T-helper 1 cell treated with Interleukin-12 subunit alpha and Interleukin-12 subunit beta and Interleukin-4 antibody, amounts not matched to agents 30 μg/mL and 1 μg/mL, for 36 hours (primary cell): ENCODE results near the gene BAK1.

Experiments
- H3K27ac Mint-ChIP-seq: one replicate; pipeline ENCODE4 v1.8.0; 2021; ENCODE audit warnings: mild to moderate bottlenecking, mixed read lengths
- H3K27me3 Mint-ChIP-seq: one replicate; pipeline ENCODE4 v1.8.0; 2021; ENCODE audit warnings: low read depth, mixed read lengths
- H3K36me3 Mint-ChIP-seq: one replicate; pipeline ENCODE4 v1.8.0; 2021; ENCODE audit warnings: low read depth, mixed read lengths
- H3K4me1 Mint-ChIP-seq: one replicate; pipeline ENCODE4 v1.8.0; 2021; ENCODE audit warnings: low read depth, mixed read lengths
- H3K4me3 Mint-ChIP-seq: one replicate; pipeline ENCODE4 v1.8.0; 2021; ENCODE audit warnings: mild to moderate bottlenecking, moderate library complexity, mixed read lengths
- H3K9me3 Mint-ChIP-seq: one replicate; pipeline ENCODE4 v1.8.0; 2021; ENCODE audit warnings: mixed read lengths

Gene BAK1

GRCh38 chr6:33585403-33586107 lies 5.5 kb upstream of the BAK1 start:
- Mint-ChIP-seq H3K27ac (peak overlapping the region; percentile 92), H3K4me1 (peaks cover 12% of the 10 kb centered on the region), H3K36me3 (no peaks in the 10 kb centered on the region), H3K4me3 (peak overlapping the region; percentile 69), H3K27me3 (no peaks in the 10 kb centered on the region), H3K9me3 (no peaks in the 10 kb centered on the region)

- Mint-ChIP-seq H3K9me3 (no peaks in the 10 kb centered on the region), H3K27me3 (no peaks in the 10 kb centered on the region), H3K4me3 (no peak overlapping the region), H3K36me3 (no peaks in the 10 kb centered on the region), H3K4me1 (peaks cover 17% of the 10 kb centered on the region), H3K27ac (peak overlapping the region; percentile 92)
Observed at GRCh38 chr6:33584700-33585402, 4.8 kb upstream of the BAK1 start.

- Mint-ChIP-seq H3K4me1 (peaks cover 18% of the 10 kb centered on the region), H3K27me3 (no peaks in the 10 kb centered on the region), H3K9me3 (no peaks in the 10 kb centered on the region), H3K27ac (peak overlapping the region; percentile 45), H3K4me3 (no peak overlapping the region), H3K36me3 (peaks cover 7% of the 10 kb centered on the region)
Observed at GRCh38 chr6:33583591-33584155, 3.6 kb upstream of the BAK1 start.

GRCh38 chr6:33581186-33581585 lies 1.1 kb upstream of the BAK1 start:
- H3K36me3 Mint-ChIP-seq = peaks cover 23% of the 10 kb centered on the region
- H3K27ac Mint-ChIP-seq = no peak overlapping the region
- H3K27me3 Mint-ChIP-seq = no peaks in the 10 kb centered on the region
- no peaks in the 10 kb centered on the region for H3K9me3 Mint-ChIP-seq
- no peak overlapping the region for H3K4me3 Mint-ChIP-seq
- H3K4me1 Mint-ChIP-seq = peaks cover 26% of the 10 kb centered on the region

- peak overlapping the region; percentile 98 for H3K4me3 Mint-ChIP-seq
Observed at GRCh38 chr6:33578588-33579011, 1.5 kb downstream of the BAK1 start.

GRCh38 chr6:33578164-33578563 lies 1.9 kb downstream of the BAK1 start:
- Mint-ChIP-seq H3K4me1 (peaks cover 25% of the 10 kb centered on the region), H3K9me3 (no peaks in the 10 kb centered on the region), H3K36me3 (peaks cover 43% of the 10 kb centered on the region), H3K27ac (peak overlapping the region; percentile 97), H3K4me3 (peak overlapping the region; percentile 98), H3K27me3 (no peaks in the 10 kb centered on the region)

More at GRCh38 chr6:33578588-33579011, 1.5 kb downstream of the BAK1 start:
- Mint-ChIP-seq H3K9me3 (no peaks in the 10 kb centered on the region), H3K36me3 (peaks cover 41% of the 10 kb centered on the region), H3K27me3 (no peaks in the 10 kb centered on the region), H3K4me1 (peaks cover 24% of the 10 kb centered on the region), H3K27ac (peak overlapping the region; percentile 97)

GRCh38 chr6:33577718-33578117 lies 2.4 kb downstream of the BAK1 start:
- peaks cover 43% of the 10 kb centered on the region for H3K36me3 Mint-ChIP-seq
- peak overlapping the region; percentile 45 for H3K27ac Mint-ChIP-seq
- H3K9me3 Mint-ChIP-seq = no peaks in the 10 kb centered on the region
- no peaks in the 10 kb centered on the region for H3K27me3 Mint-ChIP-seq
- H3K4me1 Mint-ChIP-seq = peaks cover 25% of the 10 kb centered on the region
- peak overlapping the region; percentile 98 for H3K4me3 Mint-ChIP-seq

GRCh38 chr6:33577106-33577535 lies 3.0 kb downstream of the BAK1 start:
- peak overlapping the region; percentile 45 for H3K27ac Mint-ChIP-seq
- H3K4me3 Mint-ChIP-seq = peak overlapping the region; percentile 48
- no peaks in the 10 kb centered on the region for H3K9me3 Mint-ChIP-seq
- H3K4me1 Mint-ChIP-seq = peaks cover 29% of the 10 kb centered on the region
- peaks cover 45% of the 10 kb centered on the region for H3K36me3 Mint-ChIP-seq
- H3K27me3 Mint-ChIP-seq = no peaks in the 10 kb centered on the region

GRCh38 chr6:33576668-33577067 lies 3.4 kb downstream of the BAK1 start:
- peak overlapping the region; percentile 48 for H3K4me3 Mint-ChIP-seq
- peak overlapping the region; percentile 38 for H3K27ac Mint-ChIP-seq
- H3K9me3 Mint-ChIP-seq = no peaks in the 10 kb centered on the region
- peaks cover 34% of the 10 kb centered on the region for H3K4me1 Mint-ChIP-seq
- no peaks in the 10 kb centered on the region for H3K27me3 Mint-ChIP-seq
- H3K36me3 Mint-ChIP-seq = peaks cover 50% of the 10 kb centered on the region

- no peaks in the 10 kb centered on the region for H3K27me3 Mint-ChIP-seq
- H3K9me3 Mint-ChIP-seq = no peaks in the 10 kb centered on the region
- H3K36me3 Mint-ChIP-seq = peaks cover 53% of the 10 kb centered on the region
- H3K4me1 Mint-ChIP-seq = peaks cover 41% of the 10 kb centered on the region
- peak overlapping the region; percentile 45 for H3K27ac Mint-ChIP-seq
- H3K4me3 Mint-ChIP-seq = no peak overlapping the region
Observed at GRCh38 chr6:33575211-33575610, 4.9 kb downstream of the BAK1 start.

- no peaks in the 10 kb centered on the region for H3K9me3 Mint-ChIP-seq
- H3K27me3 Mint-ChIP-seq = no peaks in the 10 kb centered on the region
- peak overlapping the region; percentile 89 for H3K4me3 Mint-ChIP-seq
- H3K27ac Mint-ChIP-seq = peak overlapping the region; percentile 100
- H3K36me3 Mint-ChIP-seq = peaks cover 53% of the 10 kb centered on the region
- peaks cover 44% of the 10 kb centered on the region for H3K4me1 Mint-ChIP-seq
Observed at GRCh38 chr6:33571637-33572316, 8.3 kb downstream of the BAK1 start.

- Mint-ChIP-seq H3K4me3 (peak overlapping the region; percentile 89), H3K36me3 (peaks cover 51% of the 10 kb centered on the region), H3K27me3 (no peaks in the 10 kb centered on the region), H3K4me1 (peaks cover 46% of the 10 kb centered on the region), H3K9me3 (no peaks in the 10 kb centered on the region), H3K27ac (peak overlapping the region; percentile 100)
Observed at GRCh38 chr6:33570806-33571636, 9.1 kb downstream of the BAK1 start.

- H3K36me3 Mint-ChIP-seq = peaks cover 39% of the 10 kb centered on the region
- H3K27me3 Mint-ChIP-seq = no peaks in the 10 kb centered on the region
- no peak overlapping the region for H3K4me3 Mint-ChIP-seq
- peak overlapping the region; percentile 66 for H3K27ac Mint-ChIP-seq
- H3K4me1 Mint-ChIP-seq = peaks cover 41% of the 10 kb centered on the region
- no peaks in the 10 kb centered on the region for H3K9me3 Mint-ChIP-seq
Observed at GRCh38 chr6:33568826-33569570, 11.1 kb downstream of the BAK1 start.
